ENCODE measurements around the gene VAT1.

Gene VAT1

GRCh38 chr17:43027091-43028032, 5.2 kb upstream of the VAT1 start:
- no peak for DNase-seq (ENCODE audit: low read depth, low spot score)

GRCh38 chr17:43026595-43026994, 4.4 kb upstream of the VAT1 start:
- no peak for DNase-seq (ENCODE audit: low read depth, low spot score)

- no peak for DNase-seq (ENCODE audit: low read depth, low spot score)
These were observed 3.8 kb upstream of the VAT1 start for GRCh38 chr17:43025766-43026537.

GRCh38 chr17:43025290-43025657, 3.1 kb upstream of the VAT1 start:
- no peak for DNase-seq (ENCODE audit: low read depth, low spot score)

DNA sequence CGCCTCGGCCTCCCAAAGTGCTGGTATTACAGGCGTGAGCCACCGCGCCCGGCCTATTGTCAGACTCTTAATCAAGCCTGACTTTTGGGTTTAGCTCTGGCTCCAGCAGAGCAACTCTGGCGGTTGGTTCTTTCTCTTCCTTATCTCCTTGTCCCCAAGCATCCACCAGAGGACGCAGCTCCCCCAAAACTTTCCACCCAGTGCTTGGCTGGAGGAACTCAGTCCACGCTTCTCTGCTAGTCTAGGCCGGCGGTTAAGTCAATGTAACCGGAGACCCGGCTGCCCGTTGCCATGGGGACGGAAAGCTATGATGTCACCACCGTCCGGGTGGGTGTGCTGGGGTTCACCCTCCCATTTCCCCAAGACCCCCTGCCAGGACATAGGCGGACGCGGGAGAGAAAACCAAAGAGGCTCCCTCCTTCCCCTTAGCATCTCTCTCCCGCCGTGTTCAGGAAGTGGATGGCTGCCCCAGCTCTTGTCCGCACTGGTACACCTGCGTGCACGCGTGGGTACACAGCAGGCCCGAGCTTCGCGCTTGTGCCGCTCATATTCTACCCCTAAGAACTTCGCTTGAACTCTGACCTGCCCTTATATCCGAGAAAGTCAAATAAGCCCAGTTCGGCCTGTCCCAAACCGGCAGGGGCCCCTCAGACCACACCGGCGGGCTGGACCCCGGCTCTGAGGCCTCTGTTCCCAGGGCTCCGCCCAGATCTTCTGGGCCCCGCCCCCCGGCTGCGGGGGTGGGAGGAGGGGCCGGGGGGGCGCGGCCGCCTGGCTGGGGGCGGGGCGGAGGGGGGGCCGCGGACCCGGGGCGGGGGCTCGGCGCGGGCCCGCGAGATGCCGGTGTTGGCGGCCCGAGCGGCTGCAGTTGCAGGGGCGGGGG, 2.5 kb upstream of the VAT1 start, which contains the start of gene RND2:
RND2 (plus strand) TSS at position 825 of the 883 bp plus-strand sequence. CDS start 117 bp downstream, outside the sequence.
- DNase-seq (ENCODE audit: low read depth, low spot score): peak; percentile 83

- peak; percentile 29 for DNase-seq (ENCODE audit: low read depth, low spot score)
These were observed 1.1 kb downstream of the VAT1 start for GRCh38 chr17:43020789-43021740.

DNA sequence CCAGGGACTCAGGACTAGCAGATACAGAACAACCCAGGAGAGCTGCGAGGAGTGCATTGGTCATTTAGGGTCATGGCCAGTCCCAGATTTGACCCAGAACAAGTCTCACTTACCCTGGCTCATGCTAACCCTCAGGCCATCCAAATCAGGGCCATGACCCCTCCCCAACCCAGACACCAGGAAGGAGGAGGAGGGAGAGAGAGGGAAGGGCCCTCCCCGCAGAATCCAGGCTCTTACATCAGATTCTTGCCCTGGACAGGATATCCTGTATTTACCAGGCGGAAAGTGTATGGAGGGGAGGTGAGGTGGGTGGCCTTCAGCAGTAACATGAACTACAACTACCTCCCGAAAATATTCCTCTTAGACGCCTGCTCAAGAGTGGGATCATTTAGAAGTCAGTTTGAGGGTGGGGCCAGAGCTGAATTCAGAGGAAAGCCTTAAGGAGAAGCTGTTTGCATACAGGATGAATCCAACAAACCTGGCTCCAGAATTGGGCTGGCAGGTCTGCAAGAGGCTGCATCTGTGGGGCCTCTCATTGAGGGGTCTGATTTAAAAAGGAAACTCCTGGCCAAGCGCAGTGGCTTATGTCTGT, 2.1 kb downstream of the VAT1 start:
- DNase-seq (ENCODE audit: low read depth, low spot score): no peak

DNA sequence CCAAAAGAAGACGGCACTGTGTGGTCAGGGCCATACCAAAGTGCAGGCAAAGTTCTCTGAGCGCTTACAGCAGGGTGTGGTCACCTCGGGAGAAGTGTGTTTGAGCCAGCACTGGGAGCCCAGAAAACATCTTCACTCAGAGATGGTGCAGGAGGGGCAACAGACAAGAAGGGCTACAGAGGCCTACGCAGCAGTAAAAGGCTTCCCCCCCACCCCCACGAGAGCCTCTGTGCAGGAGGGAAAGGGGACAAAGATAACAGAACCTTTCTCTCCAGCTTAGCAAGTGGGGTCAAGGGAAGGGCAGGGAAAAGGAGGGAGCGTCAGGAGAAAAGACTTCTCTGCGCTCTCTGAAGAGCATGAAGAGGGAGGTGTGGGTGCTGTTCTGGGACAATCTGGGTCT, 2.8 kb downstream of the VAT1 start:
- DNase-seq (ENCODE audit: low read depth, low spot score): no peak

DNA sequence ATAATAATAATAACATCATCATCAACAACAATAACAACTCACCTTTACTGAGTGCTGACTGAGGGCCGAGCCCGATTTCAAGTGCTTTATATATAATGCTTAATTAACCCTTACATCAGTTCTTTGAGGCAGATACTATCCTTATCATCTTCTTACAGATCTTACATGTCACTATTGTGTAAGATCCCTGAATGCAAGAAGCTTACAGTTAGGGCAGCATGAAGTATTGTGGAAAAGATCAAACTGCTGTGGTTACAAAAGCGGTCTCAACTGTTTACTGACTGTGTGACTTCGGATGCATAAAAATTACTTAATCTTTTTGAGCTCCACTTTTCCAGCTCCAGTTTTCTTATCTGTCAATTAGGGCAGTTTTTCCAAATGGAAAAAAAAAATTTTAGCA, 3.3 kb downstream of the VAT1 start:
- DNase-seq (ENCODE audit: low read depth, low spot score): no peak

DNA sequence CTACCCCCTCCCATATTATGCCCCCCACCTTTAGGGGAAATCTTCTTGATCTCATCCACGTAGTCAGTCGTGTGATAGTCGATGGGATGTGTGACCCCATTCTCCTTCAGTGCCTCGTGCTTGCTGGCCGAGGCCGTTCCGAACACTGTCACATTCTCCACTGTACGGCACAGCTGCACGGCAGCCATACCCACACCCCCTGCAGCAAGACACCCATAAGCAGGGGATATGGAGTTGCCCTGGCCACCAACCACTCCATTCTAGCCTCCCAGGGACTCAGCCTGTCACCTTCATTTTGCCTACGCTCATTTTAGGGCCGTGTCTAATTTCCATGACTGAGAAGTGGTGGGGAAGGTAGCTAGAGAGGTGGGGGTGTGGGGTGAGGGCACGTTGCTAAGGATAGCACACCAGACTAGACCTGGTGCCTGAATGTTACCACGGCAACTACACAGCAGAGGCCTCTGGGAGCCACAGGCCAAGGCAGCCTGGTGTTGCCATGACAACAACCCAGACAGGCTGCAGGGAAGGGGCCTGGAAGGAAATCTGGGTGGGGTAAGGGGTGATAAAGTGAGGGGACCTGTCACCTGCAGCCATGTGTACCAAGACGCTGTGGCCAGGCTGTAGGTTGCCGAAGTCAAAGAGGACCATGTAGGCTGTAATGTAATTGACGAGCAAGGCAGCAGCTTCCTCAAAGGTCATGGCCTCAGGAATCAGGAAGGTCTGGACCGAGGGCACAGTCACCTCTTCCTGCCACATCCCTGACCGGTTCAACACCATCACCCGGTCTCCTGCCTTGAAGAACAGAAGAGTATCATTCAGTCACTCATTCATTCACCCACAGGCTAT, 4.0 kb downstream of the VAT1 start:
- no peak for DNase-seq (ENCODE audit: low read depth, low spot score)

DNA sequence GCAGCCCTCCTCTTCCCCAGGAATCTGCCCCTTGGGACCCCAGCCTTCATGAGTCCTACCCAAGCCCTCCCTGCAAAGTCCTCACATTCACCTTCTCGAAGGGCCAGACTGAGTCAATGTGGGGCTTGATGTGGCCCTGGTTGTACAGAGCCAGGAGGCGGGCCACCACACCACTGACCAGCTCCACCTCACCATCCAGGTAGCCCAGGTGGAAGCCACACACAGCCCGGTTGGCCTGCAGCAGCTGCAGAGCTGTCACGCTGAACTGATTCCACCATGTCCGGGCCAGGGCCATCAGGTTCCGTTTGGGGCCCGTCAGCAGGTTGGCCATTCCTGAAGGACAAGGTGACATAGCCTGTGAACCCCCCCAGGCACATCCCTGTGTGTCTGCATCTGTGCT, 6.0 kb downstream of the VAT1 start:
- DNase-seq (ENCODE audit: low read depth, low spot score): no peak

DNA sequence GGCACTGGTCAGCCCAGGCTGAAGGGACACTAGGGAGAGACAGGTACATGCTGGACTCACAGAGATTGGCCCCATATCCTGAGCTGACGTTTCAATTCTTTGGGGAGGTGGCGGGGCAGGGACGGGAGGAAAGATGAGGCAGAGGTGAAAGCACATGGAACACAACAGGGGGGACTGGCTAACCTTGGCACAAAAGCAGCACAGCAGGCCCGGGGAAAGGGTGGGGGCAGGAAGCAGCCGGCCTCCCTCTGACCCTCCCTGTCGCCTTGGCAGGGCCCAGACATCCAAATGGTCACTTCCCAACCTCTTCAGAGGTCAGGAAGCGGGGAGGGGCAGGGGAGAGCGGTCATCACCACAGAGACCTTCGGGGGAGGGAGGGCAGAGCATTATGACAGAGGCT, 6.6 kb downstream of the VAT1 start:
- no peak for DNase-seq (ENCODE audit: low read depth, low spot score)

GRCh38 chr17:43014649-43015542, 7.3 kb downstream of the VAT1 start:
- no peak for DNase-seq (ENCODE audit: low read depth, low spot score)

- no peak for DNase-seq (ENCODE audit: low read depth, low spot score)
These were observed 8.1 kb downstream of the VAT1 start for GRCh38 chr17:43014020-43014648.

GRCh38 chr17:43013296-43013695, 8.9 kb downstream of the VAT1 start:
- DNase-seq (ENCODE audit: low read depth, low spot score): no peak

- no peak for DNase-seq (ENCODE audit: low read depth, low spot score)
These were observed 10.3 kb downstream of the VAT1 start for GRCh38 chr17:43011728-43012472.
